Measurements from ENCODE around the gene HS6ST2.

GRCh38 chrX:132948648-132949260, 9.7 kb downstream of the HS6ST2 start:
- TF ChIP-seq, protein P1, sequence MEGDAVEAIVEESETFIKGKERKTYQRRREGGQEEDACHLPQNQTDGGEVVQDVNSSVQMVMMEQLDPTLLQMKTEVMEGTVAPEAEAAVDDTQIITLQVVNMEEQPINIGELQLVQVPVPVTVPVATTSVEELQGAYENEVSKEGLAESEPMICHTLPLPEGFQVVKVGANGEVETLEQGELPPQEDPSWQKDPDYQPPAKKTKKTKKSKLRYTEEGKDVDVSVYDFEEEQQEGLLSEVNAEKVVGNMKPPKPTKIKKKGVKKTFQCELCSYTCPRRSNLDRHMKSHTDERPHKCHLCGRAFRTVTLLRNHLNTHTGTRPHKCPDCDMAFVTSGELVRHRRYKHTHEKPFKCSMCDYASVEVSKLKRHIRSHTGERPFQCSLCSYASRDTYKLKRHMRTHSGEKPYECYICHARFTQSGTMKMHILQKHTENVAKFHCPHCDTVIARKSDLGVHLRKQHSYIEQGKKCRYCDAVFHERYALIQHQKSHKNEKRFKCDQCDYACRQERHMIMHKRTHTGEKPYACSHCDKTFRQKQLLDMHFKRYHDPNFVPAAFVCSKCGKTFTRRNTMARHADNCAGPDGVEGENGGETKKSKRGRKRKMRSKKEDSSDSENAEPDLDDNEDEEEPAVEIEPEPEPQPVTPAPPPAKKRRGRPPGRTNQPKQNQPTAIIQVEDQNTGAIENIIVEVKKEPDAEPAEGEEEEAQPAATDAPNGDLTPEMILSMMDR (IDR thresholded peaks at IDR 0.05; ENCODE audit: low read depth, low read length, missing input control) = no peak
- TF ChIP-seq ATF3 (IDR thresholded peaks at IDR 0.05) (no peak), YY1 (IDR thresholded peaks at IDR 0.05) (no peak), RXRA (IDR thresholded peaks at IDR 0.05) (no peak), RAD21 (IDR thresholded peaks at IDR 0.05) (no peak), ZBTB33 (IDR thresholded peaks at IDR 0.05) (no peak), REST (IDR thresholded peaks at IDR 0.05) (no peak), HNF4G (IDR thresholded peaks at IDR 0.05) (no peak)
- TF ChIP-seq, protein P2, sequence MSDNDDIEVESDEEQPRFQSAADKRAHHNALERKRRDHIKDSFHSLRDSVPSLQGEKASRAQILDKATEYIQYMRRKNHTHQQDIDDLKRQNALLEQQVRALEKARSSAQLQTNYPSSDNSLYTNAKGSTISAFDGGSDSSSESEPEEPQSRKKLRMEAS (IDR thresholded peaks at IDR 0.05) = no peak
